Measurements from ENCODE around the gene PCED1B. TPM values are rescaled to one million over a fixed set of nuclear protein-coding genes. Genes with fewer than 3 reads are reported as not detected.

The PCED1B gene
- total RNA-seq, 2 donors from 2014 or later, result 2.3 to 14.2 TPM

DNA sequence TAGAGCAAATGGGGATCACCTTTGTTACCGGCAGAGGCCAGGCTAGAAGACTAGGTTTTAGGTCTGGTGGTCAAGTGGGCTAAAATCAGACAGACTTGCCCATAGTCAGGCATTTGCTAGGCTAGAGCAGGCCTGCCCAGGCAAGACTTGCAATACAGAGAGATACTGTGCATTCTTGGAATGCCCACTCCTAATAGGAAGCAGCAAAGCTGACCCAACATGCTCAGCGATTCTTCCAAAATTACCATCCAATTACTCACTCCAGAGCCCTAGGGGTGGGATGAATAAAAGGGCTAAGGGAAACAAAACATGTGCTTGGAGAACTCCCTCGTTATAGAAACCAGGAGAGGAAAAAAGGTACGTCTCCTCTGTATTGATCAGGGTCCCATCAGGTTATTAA is 188.2 kb downstream of the PCED1B start:
- Histone ChIP-seq H3K27ac (no peak overlapping the region), H3K9me3 (no peaks in the 10 kb centered on the region), H3K4me3 (no peak overlapping the region), H3K36me3 (replicated peaks in 1 of 2; ENCODE audit: insufficient read depth in 1 of 2, low read depth in 2 of 2) (no peaks in the 10 kb centered on the region), H3K27me3 (no peaks in the 10 kb centered on the region), H3K4me1 (peaks cover 4% of the 10 kb centered on the region)
- ATAC-seq (no peak), DNase-seq (no peak)
- intact Hi-C loops (cut with DNase I), result no loop called here
- TF ChIP-seq, protein P1, sequence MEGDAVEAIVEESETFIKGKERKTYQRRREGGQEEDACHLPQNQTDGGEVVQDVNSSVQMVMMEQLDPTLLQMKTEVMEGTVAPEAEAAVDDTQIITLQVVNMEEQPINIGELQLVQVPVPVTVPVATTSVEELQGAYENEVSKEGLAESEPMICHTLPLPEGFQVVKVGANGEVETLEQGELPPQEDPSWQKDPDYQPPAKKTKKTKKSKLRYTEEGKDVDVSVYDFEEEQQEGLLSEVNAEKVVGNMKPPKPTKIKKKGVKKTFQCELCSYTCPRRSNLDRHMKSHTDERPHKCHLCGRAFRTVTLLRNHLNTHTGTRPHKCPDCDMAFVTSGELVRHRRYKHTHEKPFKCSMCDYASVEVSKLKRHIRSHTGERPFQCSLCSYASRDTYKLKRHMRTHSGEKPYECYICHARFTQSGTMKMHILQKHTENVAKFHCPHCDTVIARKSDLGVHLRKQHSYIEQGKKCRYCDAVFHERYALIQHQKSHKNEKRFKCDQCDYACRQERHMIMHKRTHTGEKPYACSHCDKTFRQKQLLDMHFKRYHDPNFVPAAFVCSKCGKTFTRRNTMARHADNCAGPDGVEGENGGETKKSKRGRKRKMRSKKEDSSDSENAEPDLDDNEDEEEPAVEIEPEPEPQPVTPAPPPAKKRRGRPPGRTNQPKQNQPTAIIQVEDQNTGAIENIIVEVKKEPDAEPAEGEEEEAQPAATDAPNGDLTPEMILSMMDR (IDR thresholded peaks at IDR 0.05), result no peak
- no peak for TF ChIP-seq POLR2A (IDR thresholded peaks at IDR 0.05)
- WGBS, 2 donors, result 94 to 97% methylated on average over 4 of the region's 4 CpGs

DNA sequence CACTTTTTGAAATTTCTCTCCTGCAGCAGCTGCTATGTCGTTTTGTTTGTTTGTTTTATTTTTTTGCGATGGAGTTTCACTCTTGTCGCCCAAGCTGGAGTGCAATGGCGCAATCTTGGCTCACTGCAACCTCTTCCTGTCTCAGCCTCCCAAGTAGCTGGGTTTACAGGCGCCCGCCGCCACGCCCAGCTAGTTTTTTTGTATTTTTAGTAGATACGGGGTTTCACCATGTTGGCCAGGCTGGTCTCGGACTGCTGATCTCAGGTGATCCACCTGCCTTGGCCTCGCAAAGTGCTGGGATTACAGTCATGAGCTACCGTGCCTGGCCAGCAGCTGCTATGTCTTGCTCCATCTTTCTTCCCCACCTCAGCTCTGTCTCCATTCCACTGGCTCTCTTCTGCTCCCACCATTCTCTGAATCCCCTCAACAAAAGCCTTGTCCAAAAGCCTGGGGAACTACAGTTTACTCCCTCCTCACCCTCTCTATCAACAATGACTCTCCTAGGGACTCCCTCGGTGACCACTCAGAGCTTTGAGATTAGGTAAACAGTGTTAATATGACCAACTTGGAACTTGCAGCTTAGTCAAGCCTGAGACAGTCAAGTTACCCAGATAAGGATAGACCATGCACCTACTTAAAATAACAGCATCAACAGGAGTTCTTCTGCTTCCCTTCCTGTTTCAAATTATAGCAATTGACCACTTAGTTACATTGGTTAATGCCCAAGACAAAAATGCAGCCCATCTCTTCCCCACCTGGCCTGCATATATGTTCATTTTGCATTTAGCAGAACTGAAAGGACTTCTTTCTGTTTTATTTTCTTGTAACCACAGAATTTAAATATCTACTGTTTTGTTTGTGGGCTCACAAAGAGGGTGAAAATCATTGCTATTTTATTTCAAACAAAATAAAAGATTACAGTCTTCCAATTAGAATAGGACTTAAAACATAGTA is 189.4 kb downstream of the PCED1B start:
- ATAC-seq, result no peak
- intact Hi-C loops (cut with DNase I), result no loop called here

DNA sequence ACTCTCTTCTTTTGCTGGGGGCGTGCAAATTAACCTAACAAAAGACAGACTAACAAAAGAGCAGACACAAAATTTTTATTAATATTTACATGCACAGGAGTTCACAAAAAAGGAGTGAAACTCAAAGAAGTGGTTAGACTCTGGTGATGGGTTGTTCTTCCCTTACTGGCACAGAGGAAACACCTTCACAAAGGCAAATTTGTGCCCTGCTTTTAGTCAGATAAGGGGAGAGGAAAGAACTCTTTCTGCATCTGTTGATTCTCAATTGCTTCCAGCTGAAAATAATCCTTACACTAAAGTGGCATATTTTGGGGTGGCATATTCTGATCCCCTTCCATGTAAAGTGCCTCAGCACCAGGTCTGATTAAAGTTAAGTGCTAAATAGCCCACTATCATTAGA is 190.5 kb downstream of the PCED1B start:
- DNase-seq (no peak), ATAC-seq (no peak)
- intact Hi-C loops (cut with DNase I), result no loop called here
- Histone ChIP-seq H3K27me3 (no peaks in the 10 kb centered on the region), H3K4me3 (no peak overlapping the region), H3K9me3 (no peaks in the 10 kb centered on the region), H3K27ac (no peak overlapping the region), H3K36me3 (replicated peaks in 1 of 2; ENCODE audit: insufficient read depth in 1 of 2, low read depth in 2 of 2) (no peaks in the 10 kb centered on the region), H3K4me1 (peaks cover 4% of the 10 kb centered on the region)
- 87 to 96% methylated on average over 1 of the region's 1 CpG for WGBS, 2 donors
- no peak for TF ChIP-seq POLR2A (IDR thresholded peaks at IDR 0.05)
- TF ChIP-seq, protein P1 (IDR thresholded peaks at IDR 0.05), result no peak

More for the DNA sequence above, 189.4 kb downstream of the PCED1B start:
- WGBS, 2 donors, result 85% methylated on average over 13 of the region's 13 CpGs
- Histone ChIP-seq H3K27me3 (no peaks in the 10 kb centered on the region), H3K4me3 (no peak overlapping the region), H3K36me3 (replicated peaks in 1 of 2; ENCODE audit: insufficient read depth in 1 of 2, low read depth in 2 of 2) (no peaks in the 10 kb centered on the region), H3K9me3 (no peaks in the 10 kb centered on the region), H3K27ac (no peak overlapping the region), H3K4me1 (peaks cover 4% of the 10 kb centered on the region)
- TF ChIP-seq POLR2A (IDR thresholded peaks at IDR 0.05), result no peak
- TF ChIP-seq, protein P1 (IDR thresholded peaks at IDR 0.05), result no peak
- no peak for DNase-seq

DNA sequence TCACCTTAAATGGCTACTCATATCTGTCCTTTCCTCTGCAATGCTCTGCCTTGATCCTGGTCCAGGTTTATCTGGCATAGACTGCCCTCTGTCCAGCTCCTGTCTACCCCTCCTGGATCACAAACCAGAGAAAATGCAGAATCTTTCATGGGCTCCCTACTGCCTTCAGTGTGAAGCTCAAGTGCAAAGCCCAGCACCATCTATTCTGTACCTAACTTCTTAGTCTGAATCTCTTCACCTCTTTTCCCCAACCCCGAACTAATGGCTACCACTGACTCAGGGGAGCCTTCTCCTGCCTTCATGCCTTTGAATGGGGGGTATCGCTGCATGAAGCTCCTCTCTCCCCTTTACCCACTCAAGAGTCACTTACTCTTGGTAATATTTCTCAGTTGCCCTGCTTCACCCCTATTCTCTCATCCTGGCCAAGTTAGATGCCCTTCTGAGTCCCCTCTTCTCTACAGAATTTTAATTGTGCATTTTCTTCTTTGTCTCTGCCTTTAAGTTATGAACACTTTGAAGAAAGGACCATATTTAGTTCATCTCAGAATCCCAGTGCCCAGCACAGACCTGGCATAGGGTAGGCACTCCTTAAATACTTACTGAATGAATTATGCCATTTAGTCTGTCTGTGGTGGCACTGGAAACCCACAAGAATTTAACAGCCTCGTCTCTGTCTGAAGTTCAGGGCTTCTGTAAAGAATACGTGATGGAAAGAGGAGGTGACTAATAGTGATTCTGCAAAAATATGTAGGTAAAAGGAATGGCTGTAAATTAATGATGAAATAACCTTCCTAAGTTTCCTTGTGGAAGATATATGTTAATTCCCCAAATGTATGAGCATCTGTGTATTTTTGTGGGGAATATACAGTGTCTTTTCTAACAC is 191.6 kb downstream of the PCED1B start:
- intact Hi-C loops (cut with DNase I), result no loop called here
- H3K4me1 ChIP-seq, result peaks cover 4% of the 10 kb centered on the region
- no peak overlapping the region for H3K27ac ChIP-seq
- no peaks in the 10 kb centered on the region for H3K36me3 ChIP-seq (replicated peaks in 1 of 2; ENCODE audit: insufficient read depth in 1 of 2, low read depth in 2 of 2)
- H3K27me3 ChIP-seq, result no peaks in the 10 kb centered on the region
- H3K9me3 ChIP-seq, result no peaks in the 10 kb centered on the region
- DNase-seq, result no peak
- WGBS, 2 donors, result 80 to 85% methylated on average over 4 of the region's 4 CpGs
- TF ChIP-seq POLR2A (IDR thresholded peaks at IDR 0.05), result no peak
- TF ChIP-seq, protein P1 (IDR thresholded peaks at IDR 0.05), result no peak
- no peak for ATAC-seq
- no peak overlapping the region for H3K4me3 ChIP-seq
